Lower leg skin (tissue), 4 donors: Measurements from ENCODE around the gene ZNF74. TPM values are rescaled to one million over a fixed set of nuclear protein-coding genes. Genes with fewer than 3 reads are reported as not detected.
"Not testable (repeated sequence)": the region's sequence is repeated elsewhere in the genome, so short reads cannot be mapped to it uniquely, and the experiment has no call there.

Experiments
- DNase-seq, 2 donors: peaks; one replicate each; pipeline ENCODE4 v3.0.0-alpha.2; 2019; ENCODE audit warnings: low spot score in 2 of 2
- H3K4me3 ChIP-seq: fragments of 200-600 bp; sonication (generic); 2 replicates; pipeline ENCODE4 v1.5.1; 2017; ENCODE audit warnings: mild to moderate bottlenecking, low read depth; ENCODE audit not compliant: poor library complexity, severe bottlenecking
- POLR2A ChIP-seq, 2 donors: fragments of 450-650 bp; IDR thresholded peaks; one replicate each; pipeline ENCODE4 v1.6.1; 2016 to 2017; ENCODE audit warnings: antibody characterized with exemption in 2 of 2, mild to moderate bottlenecking in 1 of 2, moderate library complexity in 1 of 2
- WGBS, 2 donors: methylation state at CpG; one replicate each; pipeline ENCODE4 v1.1.5; 2018; 5-methylcytosine and 5-hydroxymethylcytosine counted together
- intact Hi-C: fragments of 100-400 bp; cut with DNase I; formaldehyde crosslinking; loops from one replicate; pipeline ENCODE4 v1.15.0; 2023; ENCODE audit warnings: low total_unique reads
- total RNA-seq, 4 donors: library from RNA; depleted of rRNA; stranded (reverse); fragments of >200 nt; gene quantifications; one replicate each; pipeline ENCODE4 v1.1.0, GENCODE V29; 2016
- TF ChIP-seq, protein P1 (sequence below), 3 donors: fragments of 450-650 bp; IDR thresholded peaks; one replicate each; pipeline ENCODE4 v1.5.1; 2016; ENCODE audit warnings: antibody characterized with exemption in 3 of 3, mild to moderate bottlenecking in 3 of 3, moderate library complexity in 2 of 3

ZNF74 gene
- total RNA-seq, 4 donors from 2014 or later, result 11.3 to 13.2 (median 11.5) TPM

DNA sequence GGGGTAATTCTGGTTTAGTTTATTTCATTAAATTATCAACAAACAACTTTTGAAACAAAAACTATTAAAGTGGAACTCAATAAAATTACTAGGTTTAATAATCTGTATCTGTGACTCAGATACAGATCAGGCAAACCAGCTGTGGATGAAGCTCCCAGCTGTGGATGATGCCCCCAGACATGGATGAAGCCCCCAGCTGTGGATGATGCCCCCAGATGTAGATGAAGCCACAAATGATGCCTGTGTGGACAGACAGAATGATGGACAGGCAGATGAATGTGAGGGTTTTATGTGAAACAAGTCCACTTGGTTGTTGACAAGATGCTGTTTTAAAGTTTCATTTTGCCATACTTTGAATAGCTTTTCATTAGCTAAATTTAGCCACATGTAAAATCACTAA, 5.8 kb upstream of the ZNF74 start:
- no peak overlapping the region for H3K4me3 ChIP-seq
- peak in 1 of 2 donors; percentile 34 for DNase-seq
- TF ChIP-seq, protein P1, sequence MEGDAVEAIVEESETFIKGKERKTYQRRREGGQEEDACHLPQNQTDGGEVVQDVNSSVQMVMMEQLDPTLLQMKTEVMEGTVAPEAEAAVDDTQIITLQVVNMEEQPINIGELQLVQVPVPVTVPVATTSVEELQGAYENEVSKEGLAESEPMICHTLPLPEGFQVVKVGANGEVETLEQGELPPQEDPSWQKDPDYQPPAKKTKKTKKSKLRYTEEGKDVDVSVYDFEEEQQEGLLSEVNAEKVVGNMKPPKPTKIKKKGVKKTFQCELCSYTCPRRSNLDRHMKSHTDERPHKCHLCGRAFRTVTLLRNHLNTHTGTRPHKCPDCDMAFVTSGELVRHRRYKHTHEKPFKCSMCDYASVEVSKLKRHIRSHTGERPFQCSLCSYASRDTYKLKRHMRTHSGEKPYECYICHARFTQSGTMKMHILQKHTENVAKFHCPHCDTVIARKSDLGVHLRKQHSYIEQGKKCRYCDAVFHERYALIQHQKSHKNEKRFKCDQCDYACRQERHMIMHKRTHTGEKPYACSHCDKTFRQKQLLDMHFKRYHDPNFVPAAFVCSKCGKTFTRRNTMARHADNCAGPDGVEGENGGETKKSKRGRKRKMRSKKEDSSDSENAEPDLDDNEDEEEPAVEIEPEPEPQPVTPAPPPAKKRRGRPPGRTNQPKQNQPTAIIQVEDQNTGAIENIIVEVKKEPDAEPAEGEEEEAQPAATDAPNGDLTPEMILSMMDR (IDR thresholded peaks at IDR 0.05), result no peak
- no peak for TF ChIP-seq POLR2A (IDR thresholded peaks at IDR 0.05)
- intact Hi-C loops, result no loop called here

DNA sequence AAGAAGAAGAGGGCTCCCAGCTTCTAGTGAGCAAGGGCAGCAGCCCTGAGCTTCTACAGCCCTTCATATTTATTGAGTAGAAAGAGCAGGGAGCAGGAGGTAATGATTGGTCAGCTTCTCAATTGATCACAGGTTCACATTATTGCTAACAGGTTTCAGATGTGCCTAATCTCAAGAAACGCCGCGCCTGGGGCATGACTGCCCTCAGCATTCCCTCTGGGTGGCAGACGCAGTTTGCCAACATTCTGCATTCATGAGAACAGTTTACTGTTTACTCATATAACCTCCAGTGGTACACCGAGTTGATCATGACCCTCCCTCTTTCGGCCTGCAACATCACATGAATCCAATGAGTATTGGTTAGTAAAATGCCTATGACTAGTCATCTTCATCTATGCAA, 4.7 kb upstream of the ZNF74 start:
- H3K4me3 ChIP-seq, result no peak overlapping the region
- TF ChIP-seq, protein P1 (IDR thresholded peaks at IDR 0.05), result no peak
- no peak for TF ChIP-seq POLR2A (IDR thresholded peaks at IDR 0.05)
- intact Hi-C loops, result no loop called here
- whole genome bisulfite sequencing, 2 donors, result 82 to 92% methylated on average over 6 of the region's 6 CpGs
- peak in 1 of 2 donors; percentile 26 for DNase-seq

DNA sequence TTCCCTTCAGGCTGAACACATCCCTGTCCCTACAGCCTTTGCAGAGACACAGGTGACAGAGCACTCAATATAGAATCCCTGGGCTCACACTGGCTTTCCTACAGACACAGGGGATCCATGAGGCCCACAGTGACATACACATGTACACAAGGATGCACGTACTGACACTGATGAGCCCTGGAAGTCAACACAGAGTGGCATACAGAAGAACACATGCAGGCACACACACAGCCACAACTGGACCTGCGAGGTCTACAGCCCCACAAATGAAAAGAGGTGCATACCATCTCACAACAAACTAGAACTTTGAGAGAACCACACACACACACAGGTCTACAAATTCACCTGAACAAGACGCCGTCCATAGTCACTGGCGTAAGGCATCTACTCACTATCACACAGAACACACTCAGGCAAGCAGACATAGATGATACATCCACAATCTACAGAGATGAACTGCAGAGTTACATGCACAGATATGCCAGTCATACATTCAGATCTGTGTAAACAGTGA, 3.5 kb upstream of the ZNF74 start:
- intact Hi-C loops, result no loop called here
- DNase-seq, result peak in 1 of 2 donors; percentile 32
- WGBS, 2 donors, result 86 to 93% methylated on average over 5 of the region's 5 CpGs
- no peak for TF ChIP-seq POLR2A (IDR thresholded peaks at IDR 0.05)
- TF ChIP-seq, protein P1 (IDR thresholded peaks at IDR 0.05), result no peak
- no peak overlapping the region for H3K4me3 ChIP-seq

DNA sequence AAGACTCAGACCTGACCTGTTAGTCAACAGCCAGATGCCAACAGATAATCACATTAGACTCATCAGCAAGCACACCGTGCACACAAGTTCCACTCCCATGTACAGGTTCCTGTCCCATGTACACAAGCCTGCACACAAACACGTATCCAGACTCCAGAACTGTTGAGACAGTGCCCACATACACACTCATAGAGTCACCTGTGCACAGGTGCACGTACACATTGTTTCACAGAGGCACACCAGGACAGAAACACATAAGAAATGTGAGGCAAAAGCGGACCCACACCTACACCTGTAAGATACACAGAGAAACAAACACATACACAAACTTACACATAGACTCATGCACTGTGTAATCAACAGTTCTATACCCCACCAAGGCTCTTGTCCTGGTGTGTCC, 2.7 kb upstream of the ZNF74 start:
- TF ChIP-seq POLR2A (IDR thresholded peaks at IDR 0.05), result no peak
- TF ChIP-seq, protein P1 (IDR thresholded peaks at IDR 0.05), result no peak
- intact Hi-C loops, result no loop called here
- DNase-seq, result peak in 1 of 2 donors; percentile 68

DNA sequence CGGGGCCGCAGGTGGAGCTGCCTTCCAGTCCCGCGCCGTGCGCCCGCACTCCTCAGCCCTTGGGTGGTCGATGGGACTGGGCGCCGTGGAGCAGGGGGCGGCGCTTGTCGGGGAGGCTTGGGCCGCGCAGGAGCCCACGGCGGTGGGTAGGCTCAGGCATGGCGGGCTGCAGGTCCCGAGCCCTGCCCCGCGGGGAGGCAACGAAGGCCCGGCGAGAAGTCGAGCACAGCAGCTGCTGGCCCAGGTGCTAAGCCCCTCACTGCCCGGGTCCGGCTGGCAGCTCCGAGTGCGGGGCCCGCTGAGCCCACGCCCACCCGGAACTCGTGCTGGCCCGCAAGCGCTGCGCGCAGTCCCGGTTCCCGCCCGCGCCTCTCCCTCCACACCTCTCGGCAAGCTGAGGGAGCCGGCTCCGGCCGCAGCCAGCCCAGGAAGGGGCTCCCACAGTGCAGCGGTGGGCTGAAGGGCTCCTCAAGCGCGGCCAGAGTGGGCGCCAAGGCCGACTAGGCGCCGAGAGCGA, 1.5 kb upstream of the ZNF74 start:
- peak in 1 of 2 donors; percentile 80 for DNase-seq
- H3K4me3 ChIP-seq, intact Hi-C loops: not testable (repeated sequence)
- WGBS, 2 donors, result 97% methylated on average over 31 to 38 of the region's 53 CpGs

More for the DNA sequence above, 2.7 kb upstream of the ZNF74 start:
- H3K4me3 ChIP-seq, result no peak overlapping the region
- WGBS, 2 donors, result 81 to 83% methylated on average over 4 of the region's 4 CpGs

DNA sequence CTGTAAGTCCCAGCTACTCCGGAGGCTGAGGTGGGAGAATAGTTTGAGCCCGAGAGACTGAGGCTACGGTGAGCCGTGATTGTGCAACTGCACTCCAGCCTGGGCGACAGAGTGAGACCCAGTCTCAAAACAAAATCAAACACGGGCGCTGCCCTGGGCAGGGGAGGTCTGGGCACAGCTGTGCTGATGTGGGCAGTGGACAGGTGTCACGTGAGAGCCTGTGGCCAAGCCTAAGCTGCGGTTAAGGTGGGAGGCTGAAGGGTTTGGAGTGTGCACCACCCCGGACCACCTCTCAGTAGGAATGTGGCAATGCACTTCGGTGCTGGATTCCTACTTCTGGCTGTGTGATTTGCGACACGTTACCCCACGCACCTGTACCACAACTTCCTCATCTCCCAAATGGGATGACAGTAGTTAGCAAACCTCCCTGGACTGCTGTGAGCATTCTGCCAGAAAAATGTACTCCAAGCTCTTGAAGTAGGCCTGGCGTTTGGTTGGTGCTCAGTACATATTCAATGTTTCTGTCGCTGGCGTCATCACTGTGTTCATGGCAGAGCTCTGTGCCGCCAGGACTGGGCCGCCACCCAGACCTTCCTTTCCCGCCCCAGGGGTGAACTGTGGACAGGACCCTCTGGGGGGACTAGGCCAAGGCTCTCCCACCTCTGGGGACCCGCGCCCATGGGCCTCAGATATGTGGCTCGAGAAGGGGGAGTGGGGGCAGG, 807 bp upstream of the ZNF74 start:
- DNase-seq, result peak in 1 of 2 donors; percentile 64
- 92 to 96% methylated on average over 20 to 23 of the region's 23 CpGs for WGBS, 2 donors
- TF ChIP-seq POLR2A (IDR thresholded peaks at IDR 0.05), result no peak
- TF ChIP-seq, protein P1 (IDR thresholded peaks at IDR 0.05), result no peak
- H3K4me3 ChIP-seq, result peak overlapping the region; percentile 59
- intact Hi-C loops, result no loop called here
